HG03460 (cell line): ENCODE measurements around the gene UBN2.
"Not testable (repeated sequence)": the region's sequence is repeated elsewhere in the genome, so short reads cannot be mapped to it uniquely, and the experiment has no call there.

Experiments used
- ATAC-seq: cut with Tn5 transposase; IDR thresholded peaks from one replicate; pipeline ENCODE4 v1.9.1; 2021; ENCODE audit not compliant: unreplicated experiment

UBN2 gene

DNA sequence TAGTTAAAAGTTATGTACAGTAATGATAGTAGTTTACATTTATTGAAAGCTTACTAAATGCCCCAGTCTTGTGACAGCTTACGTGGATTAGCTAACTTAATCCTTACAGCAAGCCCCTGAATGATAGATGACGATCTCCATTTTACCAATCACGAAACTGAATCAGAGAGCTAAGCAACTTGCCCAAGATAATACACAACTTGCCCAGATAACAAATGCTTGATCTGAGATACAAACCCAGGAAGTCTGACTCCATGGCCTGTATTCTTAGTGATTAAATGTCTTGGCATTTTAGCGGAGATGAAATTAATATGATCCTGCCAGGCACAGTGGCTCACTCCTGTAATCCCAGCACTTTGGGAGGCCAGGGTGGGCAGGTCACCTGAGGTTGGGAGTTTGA, 63.2 kb downstream of the UBN2 start:
- no peak for ATAC-seq

DNA sequence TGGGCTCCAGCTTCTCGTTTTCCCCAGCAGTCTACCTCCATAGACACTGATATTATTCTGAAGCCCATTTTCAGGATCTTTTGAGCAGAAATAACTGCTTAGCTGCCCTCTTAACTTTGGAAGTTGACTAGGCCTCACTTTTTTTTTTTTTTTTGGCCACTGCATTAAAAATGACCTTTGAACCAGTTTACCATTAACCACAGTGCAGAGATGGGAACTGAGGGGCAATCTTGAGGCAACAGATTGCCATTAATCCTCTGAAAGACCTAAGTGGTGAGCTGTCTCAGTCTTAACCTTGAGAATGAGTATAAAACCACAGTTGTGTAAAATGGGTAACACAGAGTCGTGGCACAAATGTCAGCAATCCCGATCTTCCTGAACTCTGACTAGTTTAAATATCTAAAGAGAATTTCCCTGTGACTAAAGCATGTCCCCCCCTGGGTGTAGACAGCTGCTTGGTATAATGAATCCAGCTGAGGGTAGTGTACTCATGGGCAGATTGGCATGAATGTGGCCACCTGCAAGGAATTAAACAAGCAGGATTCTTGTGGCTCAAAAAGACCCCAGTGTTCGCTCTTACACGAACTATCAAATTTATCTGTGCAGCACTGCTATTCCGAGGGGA, 64.0 kb downstream of the UBN2 start:
- no peak for ATAC-seq

DNA sequence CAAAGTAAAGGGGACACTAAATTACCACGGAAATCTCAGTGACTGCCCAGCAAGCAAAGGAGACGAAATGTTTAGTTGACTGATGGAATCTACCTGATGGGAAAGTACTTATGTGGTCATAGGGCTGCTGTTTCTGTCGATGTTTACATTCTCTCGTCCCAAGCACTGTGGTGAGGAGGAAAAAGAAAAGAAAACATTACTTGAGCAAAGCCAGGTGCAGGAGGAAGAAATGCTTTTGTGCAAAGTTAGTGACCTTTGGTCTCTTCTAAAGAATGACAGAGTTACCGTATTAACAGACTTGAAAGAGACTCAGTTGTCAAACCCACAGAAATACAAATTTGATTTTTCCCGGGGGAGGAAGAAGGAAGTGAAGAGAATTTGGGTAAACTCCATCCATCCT, 66.8 kb downstream of the UBN2 start:
- no peak for ATAC-seq

DNA sequence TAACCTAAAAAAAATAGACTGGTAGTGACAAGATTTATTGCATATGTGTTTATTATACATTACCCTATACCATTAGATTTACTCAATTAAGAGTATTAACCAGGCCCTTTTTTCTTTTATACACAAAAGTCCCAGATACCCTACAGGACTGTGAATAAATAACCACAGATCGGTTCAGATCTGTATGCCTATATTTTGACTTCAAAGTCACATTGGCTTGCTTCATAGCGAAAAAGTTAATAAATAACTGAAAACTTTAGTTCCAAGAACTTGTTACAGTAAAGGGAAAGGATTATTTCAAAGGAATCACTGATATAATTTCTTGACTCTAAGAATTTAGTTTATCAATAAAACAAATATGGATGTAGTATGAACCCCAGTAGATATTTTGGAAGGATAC, 68.3 kb downstream of the UBN2 start:
- no peak for ATAC-seq

DNA sequence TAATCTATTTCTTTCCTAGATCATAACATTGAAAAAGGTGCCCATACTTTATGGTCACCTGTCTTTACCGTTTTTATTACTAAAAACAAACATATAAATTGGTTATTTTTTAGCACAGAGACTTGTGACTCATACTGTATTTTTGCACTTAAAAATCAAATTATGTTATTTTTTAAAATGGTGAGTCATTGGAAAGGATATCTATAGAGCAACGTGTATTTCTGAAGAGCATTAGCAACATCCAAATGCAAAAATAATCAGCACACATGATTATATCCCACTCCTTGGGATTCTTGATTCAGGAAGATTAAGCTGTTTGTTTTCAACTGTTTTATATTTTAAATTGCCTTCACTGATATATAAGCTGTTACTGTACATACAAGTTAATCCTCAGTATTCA, 69.4 kb downstream of the UBN2 start:
- no peak for ATAC-seq

DNA sequence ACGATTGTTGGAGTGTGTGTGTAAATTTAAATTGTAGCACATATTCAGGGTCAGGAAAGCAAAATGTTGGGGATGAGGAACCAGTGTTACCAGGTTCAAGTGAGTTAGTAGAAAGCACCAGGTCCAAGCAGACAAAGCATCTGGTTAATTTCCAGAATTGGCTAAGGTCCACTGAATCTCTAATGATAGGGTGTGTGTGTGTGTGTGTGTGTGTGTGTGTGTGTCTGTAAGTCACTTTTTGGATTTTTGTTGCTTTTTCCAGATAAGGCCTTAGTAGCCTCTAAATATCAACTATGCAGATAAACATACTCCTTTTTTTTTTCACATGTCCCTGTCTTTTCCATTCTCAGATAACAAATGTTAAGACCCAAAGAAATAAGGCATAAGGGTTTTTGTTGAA, 73.5 kb downstream of the UBN2 start:
- ATAC-seq = no peak

DNA sequence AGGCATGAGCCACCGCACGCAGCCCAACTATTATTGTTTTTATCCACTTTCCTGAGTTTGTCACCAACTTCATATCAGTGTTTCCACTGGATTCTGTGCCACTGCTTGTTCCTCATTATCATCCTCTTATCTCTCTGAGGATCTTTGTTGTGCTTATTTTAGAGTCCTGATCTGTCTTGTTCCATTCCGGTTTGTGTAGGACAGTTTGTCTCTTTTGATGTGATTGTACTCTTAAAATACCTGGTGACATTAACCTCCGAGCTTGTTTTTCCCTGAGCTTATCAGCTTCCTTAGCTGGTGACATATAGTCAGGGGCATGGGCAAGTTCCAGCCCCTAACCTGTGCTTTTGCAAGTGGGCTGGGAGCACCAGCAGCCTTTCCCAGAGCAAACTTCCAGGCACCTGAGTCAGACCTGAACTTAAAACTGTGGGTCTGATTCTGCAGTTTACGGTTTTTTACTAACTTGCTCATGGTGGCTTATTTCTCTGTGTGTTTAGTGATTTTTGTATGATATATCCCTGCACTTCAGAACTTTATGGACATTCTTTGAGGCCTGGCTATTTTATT, 87.0 kb downstream of the UBN2 start:
- ATAC-seq = no peak

DNA sequence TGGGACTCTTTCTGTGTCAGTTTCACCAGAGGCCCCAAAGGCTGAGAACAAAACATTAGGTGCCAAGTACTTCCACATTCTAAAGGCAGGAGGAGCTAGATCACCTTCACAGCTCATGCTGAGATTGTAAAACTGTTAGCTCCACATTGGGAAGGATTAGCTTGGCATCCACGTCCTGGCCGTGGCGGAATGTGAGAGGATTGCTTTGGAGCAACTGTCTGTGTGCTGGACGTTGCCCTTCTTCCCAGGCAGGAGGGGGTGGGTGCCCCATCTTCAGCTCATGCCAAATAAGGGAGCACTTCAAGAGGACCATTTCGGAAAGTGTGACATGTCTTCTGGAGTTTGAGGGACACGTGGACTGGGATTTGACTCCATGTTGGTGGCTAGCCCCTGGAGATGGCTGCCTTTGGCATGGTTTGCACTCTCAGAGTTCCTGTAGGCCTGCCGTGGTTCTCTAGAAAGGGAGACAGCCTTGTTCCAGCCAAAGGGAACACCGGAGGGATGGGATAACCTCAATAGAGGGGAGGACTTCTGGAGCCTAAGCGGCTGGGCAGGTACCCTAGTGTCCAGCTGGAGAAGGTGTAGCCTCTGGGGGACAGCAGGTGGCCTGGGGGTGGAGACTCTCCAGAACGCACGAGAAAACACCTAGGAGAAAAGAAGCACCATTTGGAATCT, 90.2 kb downstream of the UBN2 start:
- ATAC-seq = no peak

DNA sequence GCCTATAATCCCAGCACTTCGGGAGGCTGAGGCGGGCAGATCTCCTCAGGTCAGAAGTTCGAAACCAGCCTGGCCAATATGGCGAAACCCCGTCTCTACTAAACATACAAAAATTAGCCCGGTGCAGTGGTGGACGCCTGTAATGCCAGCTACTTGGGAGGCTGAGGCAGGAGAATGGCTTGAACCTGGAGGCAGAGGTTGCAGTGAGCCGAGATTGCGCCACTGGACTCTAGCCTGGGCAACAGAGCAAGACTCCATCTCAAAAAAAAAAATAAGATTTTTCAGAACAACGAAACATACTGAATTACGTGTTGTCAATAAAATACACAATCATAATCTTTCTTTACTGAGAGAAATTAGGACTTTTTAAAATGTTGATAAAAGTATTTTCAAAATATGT, 93.7 kb downstream of the UBN2 start:
- ATAC-seq = not testable (repeated sequence)

DNA sequence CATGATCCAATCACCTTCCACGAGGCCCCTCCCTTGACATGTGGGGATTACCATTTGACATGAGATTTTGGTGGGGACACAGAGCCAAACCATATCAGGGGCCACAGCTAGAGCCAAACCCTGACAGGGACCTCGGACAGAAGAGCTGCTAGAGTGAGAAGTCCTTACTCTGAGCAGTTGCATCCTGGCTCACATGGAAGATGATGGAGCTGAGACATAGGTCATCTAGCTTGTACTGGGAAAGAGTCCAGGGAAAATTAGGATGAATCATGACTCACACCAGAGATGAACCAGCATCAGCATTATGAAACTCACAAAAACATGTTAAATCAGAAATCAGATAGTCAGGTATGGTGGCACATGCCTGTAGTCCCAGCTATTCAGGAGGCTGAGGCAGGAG, 97.3 kb downstream of the UBN2 start:
- ATAC-seq = no peak

DNA sequence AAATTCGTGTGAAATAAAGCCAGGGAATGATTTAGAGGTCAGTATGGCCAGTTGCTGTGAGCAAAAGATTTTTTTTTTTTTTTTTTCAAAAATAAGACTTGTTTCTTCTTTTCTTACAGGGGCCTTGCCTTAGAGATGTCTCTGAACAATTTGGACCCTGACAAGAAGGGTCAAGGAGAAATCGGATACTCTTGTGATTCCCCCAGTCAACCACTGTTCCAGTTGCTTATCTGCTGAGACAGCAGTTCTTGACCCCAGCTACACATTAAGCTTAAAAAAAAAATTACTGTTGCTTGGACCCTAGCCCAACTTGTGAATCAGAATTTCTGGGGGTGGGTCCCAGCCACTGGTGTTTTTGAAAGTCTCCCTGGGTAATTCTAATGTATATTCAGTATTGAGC, 98.1 kb downstream of the UBN2 start:
- ATAC-seq = no peak

DNA sequence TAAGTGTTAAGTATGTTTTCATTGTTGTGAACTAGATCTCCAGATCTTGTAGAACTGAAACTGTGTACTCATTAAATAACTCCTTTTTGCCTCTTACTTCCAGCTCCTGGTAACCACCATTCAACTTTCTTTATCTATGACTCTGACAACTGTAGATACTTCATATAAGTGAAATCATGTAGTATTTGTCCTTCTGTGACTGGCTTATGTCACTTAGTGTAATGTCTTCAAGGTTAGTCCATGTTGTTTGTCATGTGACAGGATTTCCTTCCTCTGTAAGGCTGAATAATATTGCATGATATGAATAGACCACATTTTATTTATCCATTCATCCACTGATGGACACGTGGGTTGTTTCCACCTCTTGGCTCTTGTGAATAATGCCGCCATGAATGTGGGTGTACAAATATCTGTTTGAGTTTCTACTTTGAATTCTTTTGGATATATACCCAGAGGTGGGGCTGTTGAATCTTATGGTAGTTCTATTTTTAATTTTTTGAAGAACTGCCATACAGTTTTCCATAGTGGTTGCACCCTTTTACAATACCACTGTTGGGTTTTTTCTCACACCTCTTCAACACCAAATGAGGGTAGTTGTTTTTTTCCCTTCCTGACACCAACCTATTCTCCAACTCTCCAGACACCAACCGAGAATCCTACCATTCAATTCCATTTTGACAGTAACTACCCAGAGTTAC, 99.4 kb downstream of the UBN2 start:
- ATAC-seq = no peak

DNA sequence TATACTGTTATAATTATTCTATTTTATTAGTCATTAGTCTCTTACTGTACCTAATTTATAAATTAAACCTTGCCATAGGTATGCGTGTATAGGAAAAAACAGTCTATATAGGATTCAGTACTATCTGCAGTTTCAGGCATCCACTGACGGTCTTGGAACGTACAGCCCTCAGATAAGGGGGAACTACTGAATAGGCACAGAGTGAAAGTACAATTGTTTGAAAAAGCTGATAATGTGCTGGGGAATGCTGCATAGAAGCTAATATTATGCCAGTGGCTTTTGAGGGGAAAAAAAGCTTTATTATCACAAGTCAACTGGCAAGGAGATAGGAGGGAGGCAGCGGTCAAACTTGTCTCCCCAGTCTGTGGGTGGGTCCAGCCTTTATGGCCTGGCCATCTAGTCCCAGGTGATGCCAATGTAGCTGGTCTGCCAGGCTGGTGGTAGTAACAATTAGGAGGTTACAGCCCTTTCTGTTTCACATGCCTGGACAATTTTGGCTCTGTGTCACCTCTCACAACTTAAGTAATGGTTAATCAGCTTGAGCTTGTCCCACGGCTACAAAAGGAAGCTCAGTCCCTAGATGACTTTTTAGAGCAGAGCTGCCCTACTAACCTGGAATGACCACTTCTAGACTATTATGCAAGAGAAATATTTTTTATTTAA, 101.8 kb downstream of the UBN2 start:
- ATAC-seq = no peak

DNA sequence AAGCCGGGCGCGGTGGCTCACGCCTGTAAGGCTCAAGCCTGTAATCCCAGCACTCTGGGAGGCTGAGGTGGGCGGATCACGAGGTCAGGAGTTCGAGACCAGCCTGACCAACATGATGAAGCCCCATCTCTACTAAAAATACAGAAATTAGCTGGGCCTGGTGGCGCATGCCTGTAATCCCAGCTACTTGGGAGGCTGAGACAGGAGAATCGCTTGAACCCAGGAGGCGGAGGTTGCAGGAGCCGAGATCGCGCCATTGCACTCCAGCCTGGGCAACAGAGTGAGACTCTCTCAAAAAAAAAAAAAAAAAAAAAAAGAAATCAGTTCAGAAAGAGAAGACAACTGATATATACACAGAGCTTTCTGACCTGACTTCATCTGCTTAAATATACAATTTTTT, 102.4 kb downstream of the UBN2 start:
- not testable (repeated sequence) for ATAC-seq

DNA sequence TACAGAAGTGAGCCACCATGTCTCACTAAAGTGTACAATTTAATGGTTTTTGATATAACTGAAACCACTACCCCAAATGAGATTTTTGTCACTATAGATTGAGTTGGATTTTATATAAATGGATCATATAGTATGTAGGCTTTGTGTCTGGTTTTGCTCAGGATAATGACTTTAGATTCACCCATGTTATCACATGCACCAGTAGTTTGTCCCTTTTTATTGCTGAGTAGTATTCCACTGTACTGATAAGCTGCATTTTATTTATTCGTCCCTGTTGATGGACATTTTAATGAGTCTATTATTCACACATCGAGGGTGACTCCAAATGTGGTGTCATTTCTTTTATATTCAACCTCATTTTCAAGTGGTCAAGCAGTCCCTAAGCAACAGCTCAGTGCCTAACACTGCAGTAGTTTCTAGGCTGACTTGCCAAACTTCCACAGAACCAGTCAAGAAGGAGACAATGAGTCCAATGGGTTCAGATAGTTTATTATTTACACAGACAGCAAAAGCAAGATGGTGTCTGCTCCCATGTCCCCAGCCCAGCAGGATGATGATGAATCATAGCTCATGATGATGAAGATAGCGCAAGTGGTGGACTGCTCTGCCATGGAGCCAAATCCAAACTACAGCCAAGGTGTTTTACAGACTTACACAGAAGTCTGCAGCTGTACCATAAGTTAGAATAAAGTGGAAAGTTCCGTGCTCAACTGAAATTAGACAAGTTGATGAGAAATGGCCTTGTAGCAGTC, 103.5 kb downstream of the UBN2 start:
- no peak for ATAC-seq

DNA sequence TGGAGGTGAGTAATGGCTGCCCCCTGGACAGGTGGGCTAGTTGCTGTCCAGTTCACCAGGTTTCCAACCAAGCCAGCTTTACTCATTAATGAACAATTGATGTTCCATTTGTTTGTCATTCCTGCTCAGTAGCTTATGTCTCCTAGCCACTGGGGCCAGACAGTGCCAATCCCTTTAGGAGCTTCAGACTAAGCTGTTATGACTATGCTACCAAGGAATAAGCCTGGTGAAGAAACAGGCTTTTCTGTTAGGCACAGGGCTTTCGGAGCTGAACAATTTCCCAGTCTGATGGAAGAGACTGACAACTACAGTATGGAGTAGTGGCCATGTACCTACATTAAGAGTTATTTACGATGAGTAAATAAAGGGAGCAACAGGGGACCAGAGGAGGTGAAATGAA, 108.0 kb downstream of the UBN2 start:
- ATAC-seq = no peak

DNA sequence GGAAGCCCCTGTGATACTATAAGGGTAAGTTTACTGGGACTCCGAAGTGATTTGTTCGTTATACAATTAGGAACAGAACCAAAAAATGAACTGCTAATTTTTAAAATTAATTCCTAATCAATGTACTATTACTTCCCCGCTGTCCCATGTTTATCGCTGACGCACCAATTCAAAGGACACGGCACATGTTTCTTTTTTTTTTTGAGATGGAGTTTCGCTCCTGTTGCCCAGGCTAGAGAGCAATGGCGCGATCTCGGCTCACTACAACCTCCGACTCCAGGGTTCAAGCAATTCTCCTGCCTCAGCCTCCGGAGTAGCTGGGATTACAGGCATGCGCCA, 108.6 kb downstream of the UBN2 start:
- ATAC-seq = no peak

DNA sequence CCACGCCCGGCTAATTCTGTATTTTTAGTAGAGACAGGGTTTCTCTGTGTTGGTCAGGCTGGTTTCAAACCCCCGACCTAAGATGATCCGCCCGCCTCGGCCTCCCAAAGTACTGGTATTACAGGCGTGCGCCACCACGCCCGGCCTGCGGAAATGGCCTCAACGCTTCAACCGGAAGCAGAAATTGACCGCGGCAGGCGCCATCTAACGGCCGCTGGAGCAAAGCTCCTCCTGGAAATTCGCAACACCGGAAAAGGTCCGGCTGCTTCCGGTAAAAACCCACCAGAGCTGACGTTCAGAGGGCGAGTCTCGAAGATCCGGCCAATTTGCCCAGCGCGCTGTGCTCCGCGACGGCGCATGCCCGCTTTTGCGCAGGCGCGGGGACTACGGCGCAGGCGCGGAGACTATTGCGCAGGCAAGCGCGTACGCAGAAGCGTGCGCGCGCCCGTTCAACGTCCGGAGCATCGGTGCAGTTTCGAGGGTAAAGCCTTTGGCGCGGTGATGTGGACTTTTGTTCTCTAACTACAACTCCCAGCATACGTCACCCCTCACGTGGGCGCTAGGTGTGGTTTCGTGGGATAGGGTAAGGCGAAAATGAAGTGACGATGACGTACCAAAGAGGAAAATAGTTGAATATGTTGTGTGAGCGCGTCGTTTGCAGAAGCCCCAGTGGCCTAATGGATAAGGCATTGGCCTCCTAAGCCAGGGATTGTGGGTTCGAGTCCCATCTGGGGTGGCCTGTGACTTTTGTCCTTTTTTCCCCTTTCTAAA, 109.2 kb downstream of the UBN2 start:
- peak; percentile 75 for ATAC-seq

DNA sequence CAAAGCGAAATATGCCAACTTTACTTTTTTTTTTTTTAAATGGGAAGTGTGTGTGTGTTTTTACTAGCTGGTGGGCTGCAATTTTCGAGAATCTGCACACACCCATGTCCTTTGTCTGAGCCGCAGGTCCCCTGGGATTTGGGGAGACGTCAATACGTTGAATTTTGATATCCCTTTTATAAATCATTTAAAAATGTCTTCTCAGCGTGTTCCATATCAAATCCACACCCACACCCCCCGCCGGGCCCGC, 109.7 kb downstream of the UBN2 start:
- ATAC-seq = no peak

DNA sequence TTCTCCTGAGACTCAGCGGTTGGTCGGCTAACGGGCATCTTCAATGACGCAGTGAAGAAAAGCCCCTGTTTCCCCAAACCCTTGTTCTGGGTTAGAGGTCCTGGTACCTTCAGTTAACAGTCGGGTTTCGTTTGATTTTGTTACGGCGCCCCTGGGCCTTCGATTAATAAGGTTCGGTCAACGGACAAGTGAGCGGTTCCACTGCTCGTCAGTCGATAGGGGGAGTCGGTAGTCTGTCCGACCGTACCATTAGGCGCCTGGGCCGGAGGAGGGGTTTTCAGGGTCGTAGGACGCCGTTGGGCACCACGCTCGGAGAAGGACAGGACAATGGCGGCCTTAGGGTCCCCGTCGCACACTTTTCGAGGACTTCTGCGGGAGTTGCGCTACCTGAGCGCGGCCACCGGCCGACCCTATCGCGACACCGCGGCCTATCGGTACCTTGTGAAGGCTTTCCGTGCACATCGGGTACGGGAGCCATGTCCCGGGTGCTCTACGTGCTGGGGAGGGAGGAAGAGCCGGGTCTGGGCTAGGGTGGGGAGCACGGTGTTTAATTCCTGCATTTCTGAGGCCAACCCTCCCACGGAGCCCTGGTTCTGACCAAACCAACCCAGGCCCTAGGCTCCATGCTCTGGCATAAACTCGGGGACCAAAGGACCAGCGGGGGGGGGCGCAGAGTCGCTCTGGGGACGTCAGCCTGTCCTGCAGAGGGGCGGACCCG, 110.2 kb downstream of the UBN2 start, which contains the start of gene FMC1:
TSS of gene FMC1 (plus strand) at position 280 of the 718 bp plus-strand sequence. CDS start at position 328, 48 bp downstream.
- ATAC-seq = peak; percentile 63
